GM21526 (cell line): ENCODE data around the gene CREBBP.

Source experiments
- ATAC-seq: cut with Tn5 transposase; IDR thresholded peaks from one replicate; pipeline ENCODE4 v1.9.1; 2021; ENCODE audit warnings: moderate library complexity; ENCODE audit not compliant: unreplicated experiment, low FRiP score

Gene CREBBP

GRCh38 chr16:3829631-3830536 lies 50.6 kb downstream of the CREBBP start:
- ATAC-seq = no peak

DNA sequence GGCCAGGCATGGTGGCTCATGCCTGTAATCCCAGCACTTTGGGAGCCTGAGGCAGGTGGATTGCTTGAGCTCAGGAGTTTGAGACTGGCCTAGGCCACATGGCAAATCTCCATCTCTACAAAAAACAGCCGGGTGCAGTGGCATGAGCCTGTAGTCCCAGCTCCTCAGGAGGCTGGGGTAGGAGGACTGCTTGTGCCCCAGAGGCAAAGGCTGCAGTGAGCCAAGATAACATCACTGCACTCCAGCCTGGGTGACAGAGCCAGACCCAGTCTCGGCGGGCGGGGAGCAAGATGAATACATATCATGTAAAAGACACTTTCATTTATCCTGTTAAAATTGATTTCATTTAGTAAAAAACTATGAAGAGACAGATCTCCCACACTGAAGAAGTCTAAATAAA lies 54.6 kb downstream of the CREBBP start:
- no peak for ATAC-seq

- ATAC-seq = no peak
Observed at GRCh38 chr16:3825103-3825502, 55.4 kb downstream of the CREBBP start.

GRCh38 chr16:3824121-3824795 lies 56.3 kb downstream of the CREBBP start:
- ATAC-seq = no peak

GRCh38 chr16:3823427-3823826 lies 57.1 kb downstream of the CREBBP start:
- no peak for ATAC-seq

DNA sequence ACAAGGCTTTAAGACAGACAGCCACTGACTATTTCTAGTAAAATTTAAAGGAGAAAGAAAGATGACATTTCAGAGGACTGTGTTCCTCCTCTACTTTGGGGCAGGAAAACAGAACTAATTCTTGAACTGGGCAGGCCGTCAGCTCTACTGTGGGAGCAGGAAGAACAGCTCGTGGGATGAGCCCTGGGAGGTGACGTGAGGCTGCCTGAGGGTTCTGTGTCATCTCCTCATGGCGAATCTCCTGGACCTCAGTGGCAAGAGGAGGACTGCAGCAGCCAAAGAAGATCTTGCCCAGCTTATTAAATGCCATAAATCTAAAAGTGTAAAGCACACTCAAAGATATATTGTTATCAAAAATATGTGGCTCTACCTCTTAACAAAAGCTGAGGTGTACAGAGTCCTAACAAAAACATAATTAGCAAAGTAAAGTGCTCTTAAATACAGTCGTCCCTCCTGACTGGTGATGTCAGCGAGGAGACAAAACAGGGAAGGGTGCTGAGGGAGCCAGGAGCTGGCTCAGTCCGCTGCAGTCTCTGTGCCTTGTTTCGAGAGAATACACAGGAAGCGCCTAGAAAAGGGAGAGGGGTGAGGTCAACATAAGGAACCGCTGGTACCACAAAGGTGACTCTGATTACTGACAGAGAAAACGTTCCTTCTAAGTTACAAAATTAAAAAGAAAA lies 58.0 kb downstream of the CREBBP start:
- ATAC-seq = no peak

DNA sequence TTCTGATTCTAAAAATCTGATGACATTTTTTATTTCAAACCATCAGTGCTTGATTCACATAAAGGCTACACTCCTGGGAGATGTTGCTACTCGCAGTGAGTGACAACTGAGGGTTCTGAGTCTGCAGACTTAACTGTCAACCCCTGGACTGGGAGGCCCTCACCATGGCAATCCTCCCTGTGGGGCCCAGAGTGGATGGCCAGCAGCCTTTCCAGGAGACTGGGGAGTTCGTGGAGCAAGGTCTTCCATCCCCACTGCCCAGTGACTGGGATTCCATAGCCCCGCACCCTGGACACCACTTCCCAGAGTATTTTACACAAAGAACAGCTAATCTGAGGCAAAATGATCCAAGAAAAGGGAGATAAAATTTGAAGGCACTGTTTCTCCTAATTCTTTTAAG lies 59.3 kb downstream of the CREBBP start:
- no peak for ATAC-seq

DNA sequence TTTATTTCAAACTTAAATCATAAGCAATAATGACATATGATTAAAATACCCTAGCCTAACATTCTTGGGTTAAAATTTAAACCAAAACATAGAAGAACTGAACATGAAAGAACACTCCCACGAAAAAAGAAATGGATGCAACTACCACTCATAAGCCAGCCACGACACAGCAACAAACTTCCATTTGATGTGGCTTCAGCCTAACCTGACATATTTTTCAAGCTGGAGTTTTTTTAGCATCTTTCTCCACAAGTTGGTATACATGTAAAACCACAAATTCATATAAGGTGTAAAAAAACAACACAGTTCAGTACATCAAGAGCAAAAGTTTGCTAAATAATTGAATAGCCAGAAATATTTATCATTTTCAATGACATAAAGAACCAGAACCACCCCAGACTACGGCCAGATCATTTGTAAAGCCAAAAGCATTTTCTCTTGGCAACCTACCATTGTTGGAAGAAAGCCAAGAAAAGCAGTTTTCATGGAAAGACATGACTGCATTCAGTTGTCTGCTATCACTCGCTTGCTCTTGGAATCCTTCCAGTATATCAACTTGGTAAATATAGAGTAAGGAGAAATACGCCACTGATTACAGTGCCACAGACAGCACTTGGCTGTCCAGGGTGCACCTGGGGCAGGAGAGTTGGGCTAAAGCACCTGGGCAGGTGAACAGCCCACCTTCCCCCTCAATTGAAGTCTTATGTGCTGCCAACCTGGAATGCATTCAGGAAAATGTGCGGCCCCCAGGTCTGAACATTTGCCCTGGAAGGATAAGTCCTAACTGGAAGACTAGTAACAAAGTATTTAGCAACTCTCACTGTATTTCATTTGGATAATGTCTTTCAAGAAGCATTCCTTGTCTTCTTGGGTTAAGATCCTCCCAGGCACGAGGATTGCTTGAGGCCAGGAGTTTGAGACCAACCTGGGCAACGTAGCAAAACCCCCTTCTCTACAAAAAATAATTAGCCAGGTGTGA lies 60.5 kb downstream of the CREBBP start:
- ATAC-seq = no peak

GRCh38 chr16:3819175-3819527 lies 61.4 kb downstream of the CREBBP start:
- ATAC-seq = no peak

DNA sequence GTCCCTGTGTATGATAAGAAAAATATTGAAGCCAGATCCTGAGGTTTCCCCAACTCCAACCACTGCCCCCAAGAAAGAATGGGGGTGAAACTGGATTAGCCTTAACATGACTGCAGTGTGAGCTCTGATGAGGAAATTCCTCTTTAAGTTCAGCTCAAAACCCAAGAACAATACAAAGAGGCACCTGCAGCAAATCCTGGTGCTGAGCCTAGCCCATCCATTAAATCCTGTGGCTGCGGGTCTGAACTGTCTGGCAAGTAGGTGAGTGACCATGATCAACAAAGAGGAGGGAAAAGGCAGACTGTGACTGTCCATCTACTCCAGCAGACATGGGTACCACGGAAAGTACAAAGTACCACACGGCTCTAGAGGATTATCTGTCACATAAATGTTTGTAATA lies 64.2 kb downstream of the CREBBP start:
- ATAC-seq = no peak

DNA sequence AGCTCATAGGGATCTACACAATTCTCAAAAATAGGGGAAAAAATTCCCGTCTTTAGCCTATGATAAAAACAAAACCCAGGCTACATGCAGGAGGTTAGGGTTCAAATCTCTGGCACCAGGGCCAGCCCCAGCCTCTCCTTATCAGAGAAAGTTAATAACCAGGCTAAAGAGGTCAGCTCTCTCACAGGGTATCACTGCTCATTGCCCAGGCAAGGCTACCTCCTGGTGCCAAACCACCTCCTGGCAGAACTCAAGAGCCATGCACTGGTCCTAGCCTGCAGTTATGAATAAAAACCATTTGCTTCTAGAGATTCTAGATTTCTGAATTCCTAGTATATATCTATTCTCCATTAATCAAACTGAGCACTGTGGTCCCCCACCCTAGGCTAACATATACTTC lies 65.8 kb downstream of the CREBBP start:
- ATAC-seq = no peak

DNA sequence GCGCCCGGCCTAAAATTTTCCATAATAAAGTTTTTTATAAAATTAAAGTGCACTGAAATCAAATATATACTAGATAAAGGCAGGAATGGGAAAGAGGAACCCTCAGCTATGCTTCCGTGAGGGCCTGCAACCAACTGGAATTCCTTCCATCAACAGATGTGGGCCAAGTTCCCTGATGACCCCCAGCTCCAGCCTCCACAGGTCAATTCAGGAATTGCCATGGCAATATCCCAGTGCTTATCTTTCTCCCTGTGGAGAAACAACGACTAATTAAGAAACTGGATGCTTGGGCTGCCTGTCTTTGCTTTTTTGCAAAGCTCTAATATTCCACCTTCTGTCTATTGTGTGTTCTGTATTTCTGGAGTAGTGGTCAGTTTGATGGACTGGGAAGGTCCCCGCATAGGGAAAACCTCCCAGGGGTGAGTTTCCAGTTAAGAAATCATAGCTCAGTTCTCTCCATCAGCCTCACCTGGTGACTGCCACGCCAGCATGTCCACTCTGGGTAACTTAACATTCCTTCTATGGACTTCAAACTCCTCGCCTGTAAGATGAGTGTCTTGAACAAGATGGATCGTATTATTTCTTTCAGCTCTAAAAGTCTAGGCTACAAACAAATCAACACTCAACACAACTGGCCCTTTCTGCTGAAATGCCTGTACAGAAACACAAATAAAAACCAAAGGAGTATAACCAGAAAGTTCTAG lies 67.9 kb downstream of the CREBBP start:
- no peak for ATAC-seq

DNA sequence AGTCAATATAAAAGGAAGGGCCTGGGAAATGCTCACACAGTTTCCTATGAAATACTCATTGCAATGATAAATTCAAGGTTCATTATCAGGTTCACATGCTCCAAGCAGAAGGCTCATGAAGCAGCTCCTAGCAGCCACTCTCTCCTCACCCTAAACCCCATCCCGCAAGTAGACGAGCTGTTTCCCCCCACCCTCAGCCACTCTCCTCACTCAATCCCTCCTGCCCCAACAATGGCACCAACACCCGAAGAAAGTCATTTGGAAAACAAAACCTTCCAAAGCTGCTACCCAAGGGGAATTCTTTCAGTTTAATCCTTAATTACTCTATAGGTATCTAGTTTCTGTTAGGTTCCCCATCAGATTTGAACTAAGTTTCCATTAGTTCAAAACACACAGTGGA lies 69.7 kb downstream of the CREBBP start:
- ATAC-seq = no peak

GRCh38 chr16:3810198-3810664 lies 70.3 kb downstream of the CREBBP start:
- no peak for ATAC-seq

DNA sequence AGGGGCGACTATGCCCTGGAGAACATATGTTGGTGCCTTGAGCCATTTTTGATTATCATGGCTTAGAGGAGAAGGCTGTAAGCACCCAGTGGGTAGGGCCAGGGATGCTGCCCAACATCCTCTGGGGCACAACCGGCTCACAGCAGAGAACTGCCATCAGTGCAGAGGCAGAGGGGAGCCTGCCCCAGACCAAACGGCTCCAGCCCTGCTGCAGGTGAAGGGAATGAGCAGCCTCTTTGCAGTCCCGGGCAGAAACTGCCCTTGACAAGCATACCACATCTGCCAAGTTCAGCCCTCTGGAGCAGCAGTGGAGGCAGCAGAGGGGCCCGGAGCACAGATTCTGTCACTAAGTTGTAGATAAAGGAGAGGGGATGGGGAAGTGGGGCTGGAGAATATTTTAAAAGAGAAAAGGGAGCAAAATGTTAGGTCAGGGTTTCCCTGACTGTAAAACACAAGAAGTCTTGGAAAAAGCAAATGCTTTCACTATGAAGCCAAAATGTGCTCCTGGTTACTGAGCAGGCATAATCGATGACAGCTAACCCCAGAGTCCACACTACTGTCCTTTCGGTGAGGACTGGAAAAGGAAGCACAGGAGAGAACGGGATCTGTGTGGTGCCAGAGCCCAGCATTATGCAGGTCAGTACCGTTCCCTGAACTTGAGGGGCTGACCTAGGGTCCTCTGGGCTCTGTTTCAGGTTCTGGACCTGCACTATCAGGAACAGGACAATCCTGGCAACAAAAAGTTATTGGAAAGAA lies 72.0 kb downstream of the CREBBP start:
- no peak for ATAC-seq

GRCh38 chr16:3807425-3808123 lies 72.9 kb downstream of the CREBBP start:
- no peak for ATAC-seq

DNA sequence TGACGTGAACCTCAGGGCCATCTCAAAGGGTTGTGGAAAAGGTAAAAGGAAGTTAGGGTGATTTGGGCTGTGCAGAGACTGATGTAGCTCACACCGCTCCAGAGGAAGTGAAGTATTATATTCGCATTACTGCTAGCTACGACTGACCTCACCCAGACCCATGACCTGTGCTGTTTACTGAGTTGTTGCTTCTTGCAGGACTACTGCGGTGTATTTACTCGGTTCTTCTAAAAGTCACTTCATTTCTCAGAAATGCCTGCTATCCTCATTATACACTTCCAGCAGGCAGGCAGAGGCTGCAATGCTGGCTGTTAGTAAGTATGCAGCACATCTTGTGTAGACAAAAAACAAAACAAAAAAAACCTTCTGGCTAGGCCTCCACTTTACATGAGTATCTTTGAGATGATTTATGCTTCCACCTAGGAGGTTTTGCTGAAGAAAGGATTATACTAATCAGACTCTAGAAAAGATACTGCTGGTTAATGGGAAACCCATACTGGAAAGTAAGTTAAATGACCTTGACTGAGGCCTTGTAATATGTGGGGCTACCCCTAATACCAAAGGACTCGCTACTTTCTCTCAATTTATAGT lies 76.0 kb downstream of the CREBBP start:
- ATAC-seq = no peak
